Right renal cortex interstitium (tissue), 3 donors: ENCODE data around the gene STPG4. TPM values are rescaled to one million over a fixed set of nuclear protein-coding genes. Genes with fewer than 3 reads are reported as not detected.
"Not testable (repeated sequence)": the region's sequence is repeated elsewhere in the genome, so short reads cannot be mapped to it uniquely, and the experiment has no call there.

ENCODE experiments used
- DNase-seq, 3 donors: peaks; one replicate each; pipeline ENCODE4 v3.0.0-alpha.2; 2013; ENCODE audit warnings: low read depth in 3 of 3, low spot score in 2 of 3
- polyA plus RNA-seq, 3 donors: library from polyadenylated mRNA; unstranded; fragments of 120-200 nt; gene quantifications; one replicate each; pipeline ENCODE4 v1.2.1, GENCODE V29; 2013; ENCODE audit not compliant: insufficient read length in 3 of 3

STPG4 gene, protein sequence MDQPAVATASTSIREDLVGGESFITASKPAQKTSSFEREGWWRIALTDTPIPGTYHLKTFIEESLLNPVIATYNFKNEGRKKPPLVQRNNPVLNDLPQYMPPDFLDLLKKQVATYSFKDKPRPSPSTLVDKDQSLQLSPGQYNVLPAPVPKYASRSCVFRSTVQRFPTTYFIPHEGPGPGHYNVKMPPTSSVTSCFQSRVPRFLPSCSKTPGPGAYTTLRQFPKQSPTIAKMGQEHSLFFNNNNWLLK
- not detected for polyA plus RNA-seq

DNA sequence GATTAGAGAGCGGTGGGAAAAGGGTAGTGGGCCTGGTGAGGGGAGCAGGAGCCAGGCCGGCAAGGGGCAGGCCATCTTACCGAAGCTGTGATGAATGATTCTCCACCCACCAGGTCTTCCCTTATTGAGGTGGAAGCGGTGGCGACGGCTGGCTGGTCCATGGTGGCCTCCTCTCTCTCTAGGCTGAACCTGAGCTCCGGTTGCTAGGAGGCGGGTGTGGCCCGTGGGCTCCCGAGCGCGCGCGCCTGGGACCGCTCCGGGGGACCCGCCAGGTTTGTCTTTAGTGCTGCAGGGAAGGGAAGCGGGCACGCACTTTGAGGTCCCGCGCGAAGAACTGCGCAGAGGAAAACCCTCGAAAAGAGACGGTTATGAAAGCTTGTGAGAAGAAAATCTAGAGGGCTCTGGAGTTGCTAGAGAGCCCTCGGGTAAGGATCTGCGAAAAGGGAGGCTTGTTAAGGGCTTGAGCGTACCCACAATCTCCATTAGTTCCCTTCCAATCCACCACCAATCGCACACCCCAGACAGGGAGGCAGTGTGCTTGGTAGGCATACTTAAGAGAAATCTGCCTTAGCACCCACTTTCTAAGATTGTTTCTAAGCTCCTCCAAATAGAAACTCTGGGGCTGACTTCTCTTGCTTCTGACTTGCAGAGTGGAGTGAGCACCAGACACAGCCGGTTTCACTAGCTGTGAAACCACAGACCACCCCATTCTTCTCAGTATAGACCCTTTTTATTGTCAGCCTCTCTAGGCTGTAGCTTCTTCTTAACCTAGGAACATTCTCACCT, at the start of gene STPG4:
Gene STPG4 (minus strand): TSS at position 218 of the 786 bp plus-strand sequence. CDS start 57 bp downstream, at position 161.
- no peak for DNase-seq

DNA sequence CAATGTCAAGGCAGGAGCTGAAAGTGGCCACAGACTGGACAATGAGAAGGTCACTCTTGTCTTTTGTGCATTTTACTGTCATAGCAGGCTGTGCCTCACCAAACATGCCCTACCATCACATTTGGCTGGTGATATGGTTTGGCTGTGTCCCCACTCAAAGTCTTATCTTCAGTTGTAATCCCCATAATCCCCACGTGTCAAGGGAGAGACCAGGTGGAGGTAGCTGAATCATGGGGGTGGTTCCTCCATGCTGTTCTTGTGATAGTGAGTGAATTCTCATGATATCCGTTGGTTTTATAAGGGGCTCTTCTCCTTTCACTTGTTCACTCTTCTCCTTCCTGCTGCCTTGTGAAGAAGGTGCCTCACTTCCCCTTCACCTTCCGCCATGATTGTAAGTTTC, 49.6 kb upstream of the STPG4 start:
- DNase-seq = no peak

DNA sequence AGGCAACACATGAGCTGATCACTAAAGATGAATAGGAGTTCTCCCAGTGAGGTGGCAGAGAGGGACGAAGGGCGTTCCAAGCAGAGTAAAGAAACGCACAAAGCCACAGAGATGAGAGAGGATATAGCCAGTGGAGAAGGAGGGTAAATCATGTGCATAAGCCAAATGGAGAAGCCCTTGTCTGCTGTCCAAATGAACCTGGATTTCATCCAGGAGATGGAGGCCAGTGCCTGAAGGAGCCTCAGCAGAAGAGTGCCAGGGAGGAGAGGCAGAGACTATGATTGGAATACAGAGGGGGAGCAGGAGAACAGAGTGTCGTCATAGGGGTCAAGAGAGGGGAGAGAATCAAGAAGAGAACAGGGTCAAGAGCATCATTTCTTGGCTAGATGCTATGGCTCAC, 48.9 kb upstream of the STPG4 start:
- no peak for DNase-seq

DNA sequence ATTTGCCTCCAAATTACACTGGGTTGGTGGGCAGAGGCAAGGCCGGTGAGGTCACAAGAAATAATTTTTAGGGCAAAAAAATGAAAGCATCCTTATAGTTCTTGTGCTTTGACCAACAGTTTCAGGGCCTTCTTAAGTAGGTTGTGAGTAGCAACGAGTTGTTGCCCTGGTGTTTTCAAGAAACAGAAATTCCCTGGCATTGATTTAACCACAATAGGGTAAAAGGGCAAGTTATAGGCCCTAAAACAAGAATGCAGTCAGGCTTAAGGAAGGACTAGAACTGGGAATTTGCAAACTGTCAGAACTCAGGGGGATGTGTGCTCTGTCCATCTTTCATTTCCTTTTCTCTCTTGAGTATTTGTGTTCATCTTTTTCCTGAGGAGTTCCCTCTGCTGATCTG, 46.1 kb upstream of the STPG4 start:
- DNase-seq = no peak

DNA sequence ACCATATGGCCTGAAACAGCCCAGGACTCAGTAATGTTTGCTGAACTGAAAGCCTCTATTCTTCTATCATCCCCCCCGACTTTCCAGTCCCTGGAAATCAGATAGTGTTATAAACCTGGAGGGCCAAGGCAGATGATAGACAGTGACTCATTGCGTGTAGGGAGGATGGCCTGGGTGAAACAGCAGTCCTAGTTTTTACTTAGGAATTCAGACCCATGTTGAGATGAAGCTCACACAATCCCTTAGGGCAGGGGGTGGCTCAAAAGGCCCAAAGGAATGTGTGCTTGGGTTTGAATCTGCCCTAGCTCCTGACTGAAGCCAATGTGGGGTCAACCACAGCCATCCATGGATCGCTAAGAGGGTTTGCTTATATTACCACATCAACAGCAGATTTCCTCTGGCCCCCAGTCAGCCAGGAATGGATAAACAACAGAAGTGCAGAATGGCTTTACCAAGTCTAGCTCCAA, 43.9 kb upstream of the STPG4 start:
- DNase-seq = no peak

DNA sequence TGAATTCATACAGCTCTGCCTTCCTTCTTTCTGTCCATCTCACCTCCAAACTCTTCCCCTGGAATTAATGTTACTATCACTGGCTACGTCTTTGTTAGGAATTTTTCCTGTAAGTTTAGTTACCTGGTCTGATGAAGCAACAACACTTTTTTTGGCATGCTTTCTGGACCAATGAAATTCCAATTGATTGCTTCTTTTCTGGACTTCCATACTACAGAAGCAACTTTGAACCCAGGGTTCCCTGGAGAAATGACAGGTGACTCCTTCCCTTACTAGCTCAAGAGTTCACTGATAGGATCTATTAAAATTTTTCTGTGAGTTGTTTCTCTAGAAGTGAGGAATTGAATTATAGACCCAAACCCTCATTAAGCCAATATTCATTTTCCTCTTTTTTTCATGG, 41.4 kb upstream of the STPG4 start:
- DNase-seq = no peak

DNA sequence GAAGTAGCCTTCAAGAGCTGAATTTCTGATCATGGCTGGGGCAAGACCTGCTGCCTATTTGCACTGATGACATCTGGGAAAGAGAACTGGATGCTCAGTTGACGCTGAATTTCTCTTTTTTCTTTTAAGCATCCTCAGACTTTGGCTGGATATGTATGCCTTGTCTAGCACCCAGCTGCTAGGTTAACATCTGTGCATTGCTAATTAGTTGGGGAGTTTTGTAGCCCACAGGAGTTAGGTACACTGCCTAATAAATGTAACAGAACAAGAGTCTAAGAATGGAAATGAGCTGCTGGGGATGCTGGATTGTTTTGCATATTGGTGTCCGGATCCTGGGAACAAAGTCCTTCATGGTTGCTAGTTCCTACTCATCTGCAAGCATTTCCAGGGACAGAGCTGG, 40.9 kb upstream of the STPG4 start:
- DNase-seq = no peak

DNA sequence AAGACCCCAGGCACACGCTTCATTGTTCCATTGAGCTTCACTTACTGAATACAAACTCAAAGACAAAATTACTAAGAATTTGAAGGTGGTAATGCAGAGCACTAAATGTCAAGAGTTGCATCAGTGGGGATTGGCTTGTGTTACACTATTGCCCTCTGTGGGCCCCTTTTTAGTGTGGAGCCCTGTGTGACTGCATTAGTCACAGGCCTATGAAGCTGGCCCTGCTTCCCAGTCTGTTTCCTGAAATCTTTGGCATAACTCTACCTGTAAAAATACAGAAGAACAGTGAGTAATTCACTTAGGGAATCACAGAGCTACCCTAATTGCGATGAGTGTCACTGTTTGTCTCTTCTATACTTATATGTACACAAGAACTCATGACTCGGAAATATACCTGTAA, 40.0 kb upstream of the STPG4 start:
- no peak for DNase-seq

DNA sequence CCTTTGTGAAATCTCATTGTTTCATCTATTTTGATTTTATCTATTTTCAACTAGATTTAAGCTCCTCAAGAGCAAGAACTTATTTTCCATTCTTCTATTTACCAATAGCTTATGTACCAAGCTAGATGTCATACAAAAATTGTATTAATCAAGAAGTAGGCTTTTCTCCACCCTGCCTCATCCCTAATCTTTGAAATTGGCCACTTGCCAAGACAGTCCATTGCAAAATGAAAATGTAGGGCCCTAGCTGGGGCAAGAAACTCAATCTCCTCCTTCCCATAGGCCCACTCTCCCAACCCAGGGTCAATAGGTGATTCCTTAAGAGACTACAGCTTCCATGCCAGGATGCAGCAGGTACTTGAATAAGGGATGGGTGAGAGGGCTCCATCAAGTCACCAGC, 39.3 kb upstream of the STPG4 start:
- DNase-seq = no peak

DNA sequence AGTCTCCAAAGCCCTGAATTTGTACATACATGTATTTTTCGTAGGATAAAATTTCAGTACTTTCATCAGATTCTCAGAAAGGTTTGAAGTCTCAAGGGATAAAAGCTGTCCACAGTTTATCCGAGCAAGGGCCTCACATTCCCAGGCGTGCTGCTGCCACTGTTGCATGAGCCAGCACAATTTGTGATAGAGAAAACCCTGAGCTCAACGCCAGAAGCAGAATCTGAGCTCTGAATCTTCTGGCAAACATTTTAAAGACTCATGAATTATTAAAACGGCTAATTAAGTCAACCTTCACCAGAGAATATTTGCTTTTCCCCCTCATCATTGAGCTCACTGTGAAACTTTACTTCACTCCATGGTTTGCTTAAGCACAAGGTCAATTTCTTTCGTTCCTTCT, 38.5 kb upstream of the STPG4 start:
- no peak for DNase-seq

DNA sequence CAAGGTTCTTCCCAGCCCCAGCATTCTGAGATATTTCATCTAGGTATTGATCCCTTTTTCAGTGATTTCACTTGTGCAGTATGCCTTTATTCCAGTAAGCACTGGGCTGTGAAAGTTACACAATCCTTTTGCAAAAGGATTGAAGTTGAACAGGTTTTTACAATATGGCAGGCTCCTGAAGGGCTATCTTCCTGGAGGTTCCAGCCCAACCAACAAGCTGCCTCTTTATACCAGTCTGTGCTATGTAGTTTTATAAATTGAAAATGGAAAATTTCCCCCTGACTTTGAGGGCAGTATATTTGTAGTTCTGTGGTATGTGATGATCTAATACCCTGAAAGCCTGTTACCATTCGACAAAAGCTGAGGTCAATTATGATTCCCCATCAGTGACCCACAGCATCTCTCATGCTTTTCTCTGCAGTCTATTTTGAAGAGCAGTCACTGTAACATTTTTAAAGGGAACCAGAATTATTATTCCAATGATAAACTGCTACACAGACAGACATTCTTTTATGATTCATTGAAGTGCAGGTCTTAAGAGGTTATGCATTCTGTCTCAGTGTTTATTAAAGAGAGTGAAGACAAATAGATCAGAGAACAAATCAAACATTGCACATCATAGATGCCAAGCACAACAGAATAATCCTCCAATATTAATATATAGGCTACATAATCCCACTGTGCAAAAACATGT, 35.2 kb upstream of the STPG4 start:
- no peak for DNase-seq

DNA sequence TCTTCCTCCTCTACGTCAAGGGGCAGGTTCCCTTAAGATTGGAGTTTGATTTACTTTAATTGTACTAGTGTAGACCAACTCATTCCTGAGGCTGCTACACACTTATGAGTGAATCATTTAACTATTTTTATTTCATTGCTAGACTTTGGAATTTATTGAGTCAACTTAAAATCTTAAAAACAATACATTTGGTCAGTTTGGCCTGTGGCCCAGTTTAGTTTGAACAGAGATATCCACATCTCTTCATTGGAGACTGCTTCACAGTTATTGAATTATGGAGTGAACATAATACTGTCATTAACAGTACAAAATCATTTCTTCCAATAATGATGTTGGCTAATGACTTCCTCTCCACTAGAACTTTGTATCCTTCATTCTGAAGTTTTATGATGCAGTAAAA, 34.5 kb upstream of the STPG4 start:
- no peak for DNase-seq

DNA sequence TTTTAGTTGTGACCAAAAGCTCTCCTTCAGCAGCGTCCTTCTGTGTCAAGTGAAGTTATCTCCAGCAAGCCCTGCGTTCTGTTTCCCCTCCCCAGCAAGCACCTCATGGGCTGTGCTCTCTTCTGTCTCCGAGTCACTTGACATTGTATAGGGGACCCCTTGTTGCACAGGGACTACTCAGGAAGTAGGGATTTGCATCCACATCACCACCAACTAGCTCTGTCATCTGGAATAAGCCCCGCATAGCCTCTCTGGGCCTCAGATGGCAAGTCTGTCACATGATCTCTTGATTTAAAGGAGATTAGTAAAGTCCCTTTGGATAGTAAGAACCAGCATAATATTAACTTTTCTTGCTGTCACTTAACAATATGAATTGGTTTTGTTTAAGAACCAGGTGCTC, 32.0 kb upstream of the STPG4 start:
- no peak for DNase-seq

DNA sequence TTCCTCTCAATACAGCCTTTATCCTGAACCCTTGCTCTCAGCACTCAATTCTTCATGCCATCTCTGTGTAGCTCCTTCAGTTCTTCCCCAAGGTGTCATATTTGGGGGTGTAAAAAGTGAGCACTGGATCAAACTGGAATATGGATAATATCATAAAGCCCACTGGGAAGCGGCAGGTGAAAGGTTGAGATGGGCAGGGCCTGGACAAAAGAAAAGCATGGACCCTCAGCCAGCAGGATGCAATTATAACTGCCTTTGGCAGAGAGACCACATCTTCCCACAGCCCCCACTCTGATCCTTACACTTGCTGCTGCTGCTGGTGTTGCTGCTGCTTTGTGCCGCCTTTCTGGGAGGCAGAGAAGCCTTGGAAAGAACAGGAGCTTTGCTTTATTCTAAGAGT, 31.2 kb upstream of the STPG4 start:
- DNase-seq = no peak

DNA sequence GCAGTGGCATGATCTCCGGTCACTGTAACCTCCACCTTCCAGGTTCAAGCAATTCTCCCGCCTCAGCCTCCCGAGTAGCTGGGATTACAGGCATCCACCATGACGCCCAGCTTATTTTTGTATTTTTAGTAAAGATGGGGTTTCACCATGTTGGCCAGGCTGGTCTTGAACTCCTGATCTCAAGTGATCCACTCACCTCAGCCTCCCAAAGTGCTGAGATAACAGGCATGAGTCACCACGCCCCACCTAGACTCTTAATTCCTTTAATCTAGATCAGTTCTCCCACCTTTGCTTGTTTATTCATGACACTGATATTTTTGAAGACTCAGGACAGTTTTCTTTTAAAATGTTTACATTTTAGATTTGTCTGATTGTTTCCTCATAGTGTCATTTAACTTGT, 30.0 kb upstream of the STPG4 start:
- not testable (repeated sequence) for DNase-seq

DNA sequence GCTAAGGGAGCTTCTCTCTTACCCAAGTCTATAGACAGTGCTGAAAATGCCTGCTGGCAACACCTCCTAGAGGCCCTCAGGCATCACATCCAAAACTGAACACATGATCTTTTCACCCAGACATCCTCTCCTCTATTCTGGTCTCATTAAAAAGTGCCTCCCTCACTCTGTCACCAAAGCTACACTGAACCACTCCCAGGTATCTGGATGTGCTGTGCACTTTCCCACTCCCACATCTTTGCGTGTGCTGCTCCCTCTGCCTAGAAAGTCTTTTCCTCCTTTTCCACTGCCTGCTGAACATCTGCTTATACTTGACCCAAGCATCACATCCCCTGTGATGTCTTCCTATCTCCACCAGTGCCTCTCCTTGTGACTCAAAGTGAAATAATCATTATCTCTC, 26.1 kb upstream of the STPG4 start:
- DNase-seq = no peak

DNA sequence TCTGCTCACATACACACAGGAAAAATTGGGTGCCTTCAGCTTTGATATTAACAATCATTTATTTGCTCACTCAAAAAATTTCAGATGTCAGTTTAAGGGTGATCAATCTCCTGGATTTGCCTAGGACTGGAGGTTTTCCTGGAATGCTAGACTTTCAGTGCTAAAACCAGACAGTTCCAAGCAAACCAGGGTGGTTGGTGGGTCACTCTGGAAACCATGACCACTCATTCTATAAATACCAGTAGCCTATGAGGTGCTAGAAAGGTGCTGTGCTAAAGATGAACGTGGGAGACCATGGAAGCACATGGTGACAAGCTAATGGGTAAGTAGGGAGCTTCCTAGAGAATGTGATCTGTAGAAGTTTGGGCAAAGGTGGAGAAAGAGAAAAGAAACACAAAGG, 25.4 kb upstream of the STPG4 start:
- DNase-seq = no peak

DNA sequence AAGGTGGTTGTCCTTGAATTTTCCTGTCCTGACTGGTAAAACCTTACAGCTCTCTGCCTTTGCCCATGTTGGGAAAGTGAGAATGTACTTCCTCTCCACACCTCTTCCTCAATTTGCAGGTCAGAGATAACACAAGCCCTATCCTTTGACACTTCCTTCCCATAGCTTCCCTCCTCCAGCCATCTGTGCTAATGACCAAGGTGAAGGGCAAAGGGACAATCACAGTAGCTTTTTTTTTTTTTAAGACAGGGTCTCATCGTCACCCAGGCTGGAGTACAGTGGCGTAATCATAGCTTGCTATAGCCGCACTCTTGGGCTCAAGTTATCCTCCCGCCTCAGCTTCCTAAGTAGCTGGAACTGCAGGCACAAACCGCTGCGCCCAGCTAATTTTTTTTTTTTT, 24.3 kb upstream of the STPG4 start:
- DNase-seq = no peak

DNA sequence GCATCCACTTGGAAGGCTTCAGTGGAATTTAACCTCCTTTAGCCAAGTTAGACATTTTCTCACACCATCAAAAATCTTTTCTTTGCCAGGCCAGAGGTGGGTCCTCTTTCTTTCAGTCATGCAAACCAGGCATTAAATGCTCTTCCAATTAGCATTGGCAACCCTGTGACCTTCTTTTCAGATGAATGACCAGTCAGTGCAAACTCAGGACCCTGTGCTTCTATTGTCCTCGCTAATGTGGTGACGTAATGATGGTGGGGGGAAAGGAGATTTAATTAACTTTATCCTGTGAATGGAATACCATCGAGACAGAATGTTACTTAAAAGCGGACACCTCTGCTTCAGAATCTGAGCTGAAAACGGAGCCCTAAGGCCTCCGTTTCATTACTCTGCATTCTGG, 23.2 kb upstream of the STPG4 start:
- DNase-seq = no peak

DNA sequence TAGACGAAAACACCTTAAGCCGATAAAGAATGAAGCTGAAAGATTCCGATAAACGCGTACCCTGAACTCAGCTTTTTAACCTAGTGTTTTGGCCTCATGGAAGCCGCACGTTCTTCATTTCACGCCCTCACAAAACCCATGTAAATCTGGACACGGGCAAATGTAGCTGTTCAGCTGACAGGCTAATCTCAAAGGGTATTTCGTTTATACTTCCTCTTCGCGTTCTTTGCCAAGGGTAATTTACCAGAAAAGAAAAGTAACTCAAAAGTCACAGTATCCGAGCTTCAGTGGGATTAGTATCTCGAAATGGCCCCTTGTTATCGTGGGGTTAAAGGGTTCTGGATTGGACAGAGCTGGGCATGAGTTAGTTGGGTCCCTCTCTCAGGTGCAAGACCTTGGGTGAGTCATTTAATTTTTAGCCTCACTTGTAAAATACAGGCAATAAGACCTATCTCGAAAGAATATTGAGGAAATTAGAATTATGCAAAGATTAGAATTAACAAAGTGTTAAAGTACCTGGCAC, 22.0 kb upstream of the STPG4 start:
- no peak for DNase-seq

DNA sequence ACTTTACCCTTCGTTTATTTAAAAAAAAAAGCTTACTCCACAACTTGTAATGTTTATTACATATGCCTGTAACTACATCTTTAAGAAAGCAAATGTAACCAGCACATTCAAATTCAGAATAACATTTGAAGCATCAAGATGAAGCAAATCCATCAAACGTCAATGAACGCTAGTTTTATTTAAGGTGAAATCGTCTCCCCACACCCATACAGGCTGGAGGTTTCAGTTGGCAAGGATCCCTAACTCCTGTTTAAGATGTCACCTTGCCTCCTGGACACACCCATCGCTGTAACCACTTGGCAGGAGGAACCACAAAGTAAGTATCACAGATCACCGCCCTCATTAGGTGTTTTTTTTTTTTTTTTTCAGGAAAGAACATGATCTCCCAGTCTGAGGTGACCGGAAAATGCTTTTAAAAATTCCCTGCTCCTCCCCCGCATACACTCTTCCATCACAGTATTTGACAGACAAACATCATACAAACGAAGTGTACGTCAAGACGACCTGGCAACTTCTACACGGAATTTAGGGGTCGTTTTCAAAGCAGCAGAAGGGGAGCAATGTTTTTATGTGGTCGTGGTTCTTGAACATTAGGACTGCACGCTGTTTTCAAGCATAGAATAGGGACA, 19.7 kb upstream of the STPG4 start:
- DNase-seq = no peak
